Colonic mucosa (tissue), 4 donors: ENCODE measurements around the gene TRAK1. TPM values are rescaled to one million over a fixed set of nuclear protein-coding genes. Genes with fewer than 3 reads are reported as not detected.

Experiments
- DNase-seq: peaks from one replicate; pipeline ENCODE4 v3.0.0-alpha.2; 2020
- H3K27ac ChIP-seq: fragments of 200-600 bp; one replicate; pipeline ENCODE4 v1.8.0; 2021
- H3K27me3 ChIP-seq: fragments of 200-600 bp; one replicate; pipeline ENCODE4 v1.8.0; 2021
- H3K36me3 ChIP-seq: fragments of 200-600 bp; one replicate; pipeline ENCODE4 v1.8.0; 2021
- H3K4me1 ChIP-seq: fragments of 200-600 bp; one replicate; pipeline ENCODE4 v1.8.0; 2021; ENCODE audit warnings: mild to moderate bottlenecking
- H3K4me3 ChIP-seq: fragments of 200-600 bp; one replicate; pipeline ENCODE4 v1.8.0; 2021
- H3K9ac ChIP-seq, 2 donors: one replicate each; pipeline ENCODE4 v1.7.0; 2013; ENCODE audit warnings: control low read depth in 2 of 2, low read depth in 2 of 2, low read length in 2 of 2
- H3K9me3 ChIP-seq: fragments of 200-600 bp; one replicate; pipeline ENCODE4 v1.8.0; 2021
- intact Hi-C: fragments of 100-400 bp; cut with DNase I; formaldehyde crosslinking; loops from one replicate; pipeline ENCODE4 v1.14.1; 2022
- total RNA-seq, 2 donors: library from RNA; stranded (reverse); fragmentation: NEBNext Ultra II Directional in 1 of 2; extraction: Animal tissue kit (Norgen Biotek cat#: 25700) in 1 of 2; gene quantifications; one replicate each; pipeline ENCODE4 v1.2.1, GENCODE V29; 2021
- TF ChIP-seq, protein P1 (sequence below): fragments of 200-600 bp; IDR thresholded peaks from one replicate; pipeline ENCODE4 v1.8.0; 2022; ENCODE audit warnings: antibody characterized with exemption, mild to moderate bottlenecking
- donor health status: healthy.
- donor health status: DM: no; HTN: no; CAD: no.
- donor health status: DM: no; HTN: no; CAD: no.

TRAK1 gene
- total RNA-seq, 2 donors from 2014 or later, result 58.9 to 70.3 TPM

DNA sequence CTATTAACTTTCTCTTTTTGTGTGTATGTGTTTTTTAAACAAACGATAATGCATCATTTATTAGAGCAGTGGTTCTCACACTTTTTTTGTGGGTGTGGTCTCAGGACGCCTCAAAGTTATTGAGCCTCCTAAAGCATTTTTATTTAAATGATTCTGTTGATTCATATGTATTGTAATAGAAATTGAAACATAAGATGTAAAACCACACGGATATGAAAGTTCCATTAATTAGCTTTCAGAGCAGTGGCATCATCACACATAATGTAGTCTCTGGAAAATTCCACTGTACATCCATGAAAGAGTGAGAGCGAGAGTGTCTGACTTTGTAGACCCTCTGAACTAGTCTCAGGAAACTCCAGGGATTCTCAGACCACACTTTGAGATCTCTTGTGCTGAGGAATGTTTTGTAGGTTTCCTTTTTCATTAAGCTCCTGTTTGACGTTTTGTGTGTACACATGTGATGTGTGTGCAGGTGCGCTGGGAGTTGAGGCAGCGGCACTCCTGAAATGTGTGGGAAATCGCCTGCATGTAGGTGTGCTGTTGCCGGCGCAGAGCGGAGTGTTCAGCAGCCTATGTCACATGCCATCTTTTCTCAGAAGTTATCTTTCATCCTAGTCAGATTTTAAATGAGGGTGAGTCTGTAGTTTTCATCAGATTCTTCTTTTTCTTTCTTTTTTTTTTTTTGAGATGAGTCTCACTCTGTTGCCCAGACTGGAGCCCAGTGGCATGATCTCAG, 5.3 kb upstream of the TRAK1 start:
- no peak overlapping the region for H3K27ac ChIP-seq
- no peak for DNase-seq
- no peaks in the 10 kb centered on the region for H3K9me3 ChIP-seq
- peaks cover 16% of the 10 kb centered on the region for H3K4me1 ChIP-seq
- no peak overlapping the region for H3K4me3 ChIP-seq
- no peaks in the 10 kb centered on the region for H3K27me3 ChIP-seq
- no peaks in the 10 kb centered on the region for H3K36me3 ChIP-seq
- intact Hi-C loops, result no loop called here
- TF ChIP-seq, protein P1, sequence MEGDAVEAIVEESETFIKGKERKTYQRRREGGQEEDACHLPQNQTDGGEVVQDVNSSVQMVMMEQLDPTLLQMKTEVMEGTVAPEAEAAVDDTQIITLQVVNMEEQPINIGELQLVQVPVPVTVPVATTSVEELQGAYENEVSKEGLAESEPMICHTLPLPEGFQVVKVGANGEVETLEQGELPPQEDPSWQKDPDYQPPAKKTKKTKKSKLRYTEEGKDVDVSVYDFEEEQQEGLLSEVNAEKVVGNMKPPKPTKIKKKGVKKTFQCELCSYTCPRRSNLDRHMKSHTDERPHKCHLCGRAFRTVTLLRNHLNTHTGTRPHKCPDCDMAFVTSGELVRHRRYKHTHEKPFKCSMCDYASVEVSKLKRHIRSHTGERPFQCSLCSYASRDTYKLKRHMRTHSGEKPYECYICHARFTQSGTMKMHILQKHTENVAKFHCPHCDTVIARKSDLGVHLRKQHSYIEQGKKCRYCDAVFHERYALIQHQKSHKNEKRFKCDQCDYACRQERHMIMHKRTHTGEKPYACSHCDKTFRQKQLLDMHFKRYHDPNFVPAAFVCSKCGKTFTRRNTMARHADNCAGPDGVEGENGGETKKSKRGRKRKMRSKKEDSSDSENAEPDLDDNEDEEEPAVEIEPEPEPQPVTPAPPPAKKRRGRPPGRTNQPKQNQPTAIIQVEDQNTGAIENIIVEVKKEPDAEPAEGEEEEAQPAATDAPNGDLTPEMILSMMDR, result no peak
- no peak overlapping the region for H3K9ac ChIP-seq

DNA sequence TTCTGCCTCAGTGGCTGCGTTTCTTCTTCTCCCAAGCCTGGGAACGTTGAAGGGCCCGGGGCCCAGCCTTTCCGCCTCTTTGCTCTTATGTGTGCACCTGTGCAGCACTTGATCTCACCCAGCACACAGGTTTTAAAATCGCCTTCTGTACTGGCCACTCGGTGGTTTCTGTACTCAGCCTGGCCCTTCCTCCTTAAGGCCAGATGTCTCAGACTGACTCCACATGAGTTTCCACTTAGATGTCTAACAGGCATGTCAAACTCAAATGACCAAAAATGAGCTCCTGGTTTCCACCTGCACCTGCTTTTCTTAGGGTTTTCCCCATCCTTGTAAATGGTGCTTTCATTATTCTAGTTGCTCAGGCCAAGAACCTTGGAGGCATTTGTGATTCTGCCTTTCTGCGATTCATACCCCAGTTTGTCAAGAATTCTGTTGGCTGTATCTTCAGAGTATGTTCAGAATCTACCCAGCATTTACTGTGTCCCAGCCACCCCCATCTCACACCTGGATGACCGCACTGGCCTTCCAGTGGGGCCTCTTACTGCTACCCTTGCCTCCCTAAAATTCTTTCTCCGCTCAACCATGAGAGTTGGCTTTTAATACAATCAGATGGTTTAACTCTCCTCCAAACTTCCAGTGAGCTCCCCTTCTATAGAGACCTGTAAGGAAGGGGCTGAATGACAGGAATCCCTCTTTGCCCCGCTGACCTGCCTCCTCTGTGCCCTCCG, 2.2 kb upstream of the TRAK1 start:
- intact Hi-C loops, result no loop called here
- TF ChIP-seq, protein P1, result no peak
- Histone ChIP-seq H3K36me3 (no peaks in the 10 kb centered on the region), H3K9me3 (no peaks in the 10 kb centered on the region), H3K27ac (no peak overlapping the region), H3K4me1 (peaks cover 4% of the 10 kb centered on the region), H3K27me3 (no peaks in the 10 kb centered on the region), H3K4me3 (no peak overlapping the region), H3K9ac (no peak overlapping the region)
- no peak for DNase-seq

DNA sequence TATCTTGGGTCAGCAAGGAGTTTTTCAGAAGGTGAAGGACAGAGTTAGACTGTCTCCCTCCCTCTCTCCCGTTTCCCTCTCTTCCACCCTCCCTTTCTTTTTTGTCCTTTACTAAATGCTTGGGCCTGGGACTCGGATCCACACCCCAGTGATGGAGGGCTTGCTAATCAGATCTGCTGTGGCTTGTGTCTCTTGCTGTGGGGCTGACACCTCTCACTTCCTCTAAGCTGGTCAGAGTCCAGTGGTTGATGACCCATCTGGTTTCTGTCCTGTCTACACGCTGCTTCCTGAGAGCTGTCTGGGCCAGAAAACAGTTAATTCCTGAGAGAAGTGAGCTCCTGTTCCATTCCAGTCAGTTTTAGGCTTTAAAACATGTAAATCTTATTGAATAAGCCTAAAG, 849 bp downstream of the TRAK1 start:
- H3K4me3 ChIP-seq, result no peak overlapping the region
- no peak overlapping the region for H3K27ac ChIP-seq

DNA sequence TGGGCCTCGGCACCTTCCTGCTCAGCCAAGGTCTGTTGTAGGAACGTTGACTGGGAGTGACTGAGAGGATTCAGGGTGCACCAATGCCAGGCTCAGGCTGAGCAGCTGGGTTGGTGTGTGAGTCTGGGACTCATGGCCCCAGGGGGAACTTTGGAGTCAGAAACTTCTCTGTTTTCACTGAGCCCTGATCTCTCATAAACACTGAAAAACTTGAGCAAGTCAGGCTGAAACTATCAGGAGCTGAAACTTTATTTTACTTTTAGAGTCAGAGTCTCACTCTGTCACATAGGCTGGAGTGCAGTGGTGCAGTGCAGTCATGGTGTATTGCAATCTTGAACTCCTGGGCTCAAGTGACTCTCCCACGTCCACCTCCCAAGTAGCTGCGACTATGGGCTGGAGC, 3.0 kb downstream of the TRAK1 start:
- TF ChIP-seq, protein P1, result no peak
- Histone ChIP-seq H3K4me3 (no peak overlapping the region), H3K27ac (no peak overlapping the region), H3K27me3 (no peaks in the 10 kb centered on the region), H3K9me3 (no peaks in the 10 kb centered on the region), H3K4me1 (no peaks in the 10 kb centered on the region), H3K36me3 (no peaks in the 10 kb centered on the region), H3K9ac (no peak overlapping the region)
- DNase-seq, result no peak
- intact Hi-C loops, result no loop called here

More for the DNA sequence above, 849 bp downstream of the TRAK1 start:
- no peaks in the 10 kb centered on the region for H3K36me3 ChIP-seq
- no peaks in the 10 kb centered on the region for H3K9me3 ChIP-seq
- H3K27me3 ChIP-seq, result no peaks in the 10 kb centered on the region
- intact Hi-C loops, result no loop called here
- DNase-seq, result no peak
- TF ChIP-seq, protein P1, result no peak
- H3K9ac ChIP-seq, result no peak overlapping the region
- H3K4me1 ChIP-seq, result no peaks in the 10 kb centered on the region

DNA sequence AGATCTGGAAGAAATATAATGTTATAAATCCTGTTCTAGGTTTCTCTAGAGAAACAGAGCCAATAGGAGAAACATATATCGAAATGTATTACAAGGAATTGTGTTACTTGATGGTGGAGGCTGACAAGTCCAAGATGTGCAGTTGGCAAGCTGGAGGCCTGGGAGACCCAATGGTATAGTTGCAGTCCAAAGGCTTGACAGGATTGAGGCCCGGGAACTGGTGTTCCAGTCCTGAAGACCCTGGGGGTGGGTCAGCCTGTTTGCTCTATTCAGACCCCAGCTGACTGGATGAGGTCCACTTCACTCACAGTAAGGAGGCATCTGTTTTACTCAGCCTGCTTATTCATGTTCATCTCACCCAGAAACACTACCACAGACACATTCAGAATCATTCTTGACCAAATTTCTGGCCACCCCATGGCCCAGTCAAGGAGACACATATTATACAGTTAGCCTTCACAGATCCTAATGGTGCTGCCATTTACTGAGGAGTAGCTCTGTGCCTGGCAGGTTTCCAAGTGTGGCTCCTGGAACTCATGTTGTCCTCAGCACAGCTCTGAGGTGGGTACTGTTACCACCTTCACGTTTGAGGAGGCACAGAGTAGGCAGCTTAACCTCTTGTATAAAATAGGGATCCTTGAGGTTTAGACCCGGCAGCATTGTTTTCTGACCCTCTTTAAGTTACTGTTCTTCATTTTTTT, 3.7 kb downstream of the TRAK1 start:
- H3K9me3 ChIP-seq, result no peaks in the 10 kb centered on the region
- intact Hi-C loops, result loop anchor here (5.0 kb wide), 3 partner anchors 83 to 198 kb away; partner anchors contain the start of gene ULK4
- no peaks in the 10 kb centered on the region for H3K36me3 ChIP-seq
- no peak overlapping the region for H3K27ac ChIP-seq
- H3K4me1 ChIP-seq, result no peaks in the 10 kb centered on the region
- no peak for DNase-seq
- TF ChIP-seq, protein P1, result no peak
- H3K4me3 ChIP-seq, result no peak overlapping the region
- H3K9ac ChIP-seq, result no peak overlapping the region
- no peaks in the 10 kb centered on the region for H3K27me3 ChIP-seq
